Peyer's patch (tissue), 4 donors: ENCODE data around the gene CACNA2D2. TPM values are rescaled to one million over a fixed set of nuclear protein-coding genes. Genes with fewer than 3 reads are reported as not detected.

ENCODE experiments used
- DNase-seq, 3 donors: peaks; one replicate each; pipeline ENCODE4 v3.0.0-alpha.2; 2017 to 2019
- H3K27ac ChIP-seq, 4 donors: fragments of 200-600 bp; sonication (generic); one replicate each; pipeline ENCODE4 v1.5.1; 2016 to 2019
- H3K27me3 ChIP-seq, 2 donors: fragments of 200-600 bp; sonication (generic); one replicate each; pipeline ENCODE4 v1.5.1; 2019
- H3K36me3 ChIP-seq, 3 donors: fragments of 200-600 bp; sonication (generic); one replicate each; pipeline ENCODE4 v1.5.1; 2016 to 2019
- H3K4me1 ChIP-seq, 4 donors: fragments of 200-600 bp; sonication (generic); one replicate each; pipeline ENCODE4 v1.5.1; 2016 to 2019
- H3K4me3 ChIP-seq, 4 donors: fragments of 200-600 bp; sonication (generic); 1 replicate in 3 of 4; 2 replicates in 1 of 4; pipeline ENCODE4 v1.5.1; 2016 to 2019; ENCODE audit warnings: mild to moderate bottlenecking in 1 of 4
- H3K9me3 ChIP-seq, 4 donors: fragments of 200-600 bp; sonication (generic); one replicate each; pipeline ENCODE4 v1.5.1; 2016 to 2019; ENCODE audit warnings: mild to moderate bottlenecking in 1 of 4
- POLR2A ChIP-seq, 2 donors: fragments of 450-650 bp; IDR thresholded peaks; one replicate each; pipeline ENCODE4 v1.5.1; 2017; ENCODE audit warnings: antibody characterized with exemption in 2 of 2, mild to moderate bottlenecking in 2 of 2, moderate library complexity in 2 of 2
- total RNA-seq, 4 donors: library from RNA; depleted of rRNA; stranded (reverse); fragments of >200 nt; gene quantifications; one replicate each; pipeline ENCODE4 v1.1.0, GENCODE V29; 2016
- TF ChIP-seq, protein P1 (sequence below), 6 experiments: fragments of 450-650 bp in 4 of 6; fragments of 200-600 bp in 2 of 6; sonication (generic) in 1 of 6; IDR thresholded peaks; one replicate each; pipeline ENCODE4 v1.5.1; 2017 to 2019; ENCODE audit warnings: antibody characterized with exemption in 6 of 6, mild to moderate bottlenecking in 3 of 6, moderate library complexity in 1 of 6

Gene CACNA2D2
- total RNA-seq, 4 donors from 2014 or later = 0.88 to 5.8 (median 1.2) TPM

DNA sequence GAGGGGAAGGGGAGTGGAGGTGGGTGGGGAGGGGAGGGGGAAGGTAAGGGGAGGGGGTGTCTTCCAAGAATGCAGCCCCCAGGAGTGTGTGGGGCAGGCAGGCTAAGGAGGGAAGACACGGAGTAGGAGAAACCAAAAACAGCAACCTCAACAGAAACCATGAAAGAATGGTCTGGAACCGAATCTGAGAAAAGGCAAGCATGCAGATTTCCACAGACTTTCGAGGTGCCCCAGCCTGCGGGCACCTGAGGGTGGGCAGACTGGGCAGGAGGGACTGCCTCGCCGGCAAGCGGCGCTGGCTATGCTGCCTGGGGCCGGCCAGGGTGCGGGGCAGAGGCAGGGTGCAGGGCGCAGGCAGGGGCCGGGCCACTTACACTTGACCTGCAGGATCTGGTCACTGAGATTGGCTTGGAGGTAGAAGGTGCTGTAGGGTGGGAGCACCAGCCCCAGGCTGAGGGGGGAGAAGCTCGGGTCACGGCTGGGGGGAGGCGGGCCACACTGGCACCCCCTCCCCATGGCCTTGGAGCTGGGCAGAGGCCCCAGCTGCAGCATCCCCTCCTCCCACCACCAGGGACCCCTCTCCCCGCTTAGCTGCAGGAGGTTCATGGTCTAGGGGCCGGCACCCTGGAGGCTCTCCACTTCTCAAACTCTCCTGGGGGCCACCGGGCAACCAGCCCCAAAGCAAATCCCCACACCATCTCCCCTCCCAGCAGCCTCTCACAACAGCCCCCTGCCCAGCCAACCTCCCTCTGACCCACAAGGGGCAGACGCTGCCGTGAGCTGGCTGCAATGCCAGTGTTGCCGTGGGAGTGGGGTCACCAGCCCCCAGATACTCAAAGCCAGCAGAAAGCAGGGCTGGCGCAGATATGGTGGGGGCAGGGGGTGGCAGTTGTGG, 128.8 kb downstream of the CACNA2D2 start:
- Histone ChIP-seq H3K4me3 (no peak overlapping the region), H3K4me1 (peaks cover 0 to 6% (median 0%) of the 10 kb centered on the region in 4 donors), H3K27ac (no peak overlapping the region), H3K36me3 (no peaks in the 10 kb centered on the region), H3K9me3 (no peaks in the 10 kb centered on the region), H3K27me3 (no peaks in the 10 kb centered on the region)
- TF ChIP-seq, protein P1, sequence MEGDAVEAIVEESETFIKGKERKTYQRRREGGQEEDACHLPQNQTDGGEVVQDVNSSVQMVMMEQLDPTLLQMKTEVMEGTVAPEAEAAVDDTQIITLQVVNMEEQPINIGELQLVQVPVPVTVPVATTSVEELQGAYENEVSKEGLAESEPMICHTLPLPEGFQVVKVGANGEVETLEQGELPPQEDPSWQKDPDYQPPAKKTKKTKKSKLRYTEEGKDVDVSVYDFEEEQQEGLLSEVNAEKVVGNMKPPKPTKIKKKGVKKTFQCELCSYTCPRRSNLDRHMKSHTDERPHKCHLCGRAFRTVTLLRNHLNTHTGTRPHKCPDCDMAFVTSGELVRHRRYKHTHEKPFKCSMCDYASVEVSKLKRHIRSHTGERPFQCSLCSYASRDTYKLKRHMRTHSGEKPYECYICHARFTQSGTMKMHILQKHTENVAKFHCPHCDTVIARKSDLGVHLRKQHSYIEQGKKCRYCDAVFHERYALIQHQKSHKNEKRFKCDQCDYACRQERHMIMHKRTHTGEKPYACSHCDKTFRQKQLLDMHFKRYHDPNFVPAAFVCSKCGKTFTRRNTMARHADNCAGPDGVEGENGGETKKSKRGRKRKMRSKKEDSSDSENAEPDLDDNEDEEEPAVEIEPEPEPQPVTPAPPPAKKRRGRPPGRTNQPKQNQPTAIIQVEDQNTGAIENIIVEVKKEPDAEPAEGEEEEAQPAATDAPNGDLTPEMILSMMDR (IDR thresholded peaks at IDR 0.05) = no peak
- TF ChIP-seq POLR2A (IDR thresholded peaks at IDR 0.05) = no peak
- DNase-seq = no peak

DNA sequence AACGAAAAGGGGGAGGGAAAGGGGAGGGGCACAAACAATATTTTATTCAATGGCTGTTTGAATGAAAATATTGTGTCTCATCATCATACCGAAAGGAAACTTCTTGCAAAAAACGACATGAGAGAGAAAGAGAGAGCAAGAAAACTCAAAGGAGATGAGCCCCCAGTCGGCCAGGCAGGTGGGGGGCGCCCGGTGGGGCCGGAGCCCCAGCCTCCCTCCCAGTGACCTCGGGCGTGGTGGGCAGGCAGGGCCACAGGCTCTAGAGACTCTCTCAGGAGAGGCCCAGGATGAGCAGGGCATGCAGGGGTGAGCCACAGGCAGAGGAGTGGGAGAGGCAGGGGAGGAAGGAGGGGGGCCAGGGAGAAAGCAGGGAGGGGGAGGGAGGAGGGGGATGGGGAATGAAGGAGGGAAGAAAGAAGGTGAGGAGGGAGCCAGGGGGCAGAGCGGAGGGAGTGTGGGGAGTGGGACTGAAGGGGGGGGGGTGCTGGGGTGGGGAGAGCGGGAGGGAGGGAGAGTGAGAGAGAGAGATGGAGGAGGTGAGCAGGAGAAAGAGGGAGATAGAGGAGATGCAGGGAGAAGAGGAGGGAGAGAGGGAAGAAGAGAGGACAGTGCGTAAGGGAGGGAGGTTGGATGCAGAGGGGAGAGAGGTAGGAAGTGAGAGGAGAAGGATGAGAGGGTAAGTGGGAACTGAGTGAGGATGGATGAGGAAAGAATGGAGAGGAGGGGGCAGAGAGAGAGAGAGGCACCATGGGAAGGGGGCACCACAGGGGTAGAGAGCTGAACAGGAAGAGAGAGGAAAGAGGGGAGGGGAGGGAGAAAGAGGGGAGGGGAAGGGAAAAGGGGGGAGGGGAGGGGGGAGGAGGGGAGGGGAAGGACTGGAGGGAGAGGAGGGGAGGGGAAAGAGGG, 130.0 kb downstream of the CACNA2D2 start:
- Histone ChIP-seq H3K4me3 (no peak overlapping the region), H3K9me3 (no peaks in the 10 kb centered on the region), H3K27me3 (no peaks in the 10 kb centered on the region), H3K4me1 (peaks cover 0 to 6% (median 0%) of the 10 kb centered on the region in 4 donors), H3K27ac (no peak overlapping the region), H3K36me3 (no peaks in the 10 kb centered on the region)
- no peak for DNase-seq
- TF ChIP-seq, protein P1 (IDR thresholded peaks at IDR 0.05) = no peak
- TF ChIP-seq POLR2A (IDR thresholded peaks at IDR 0.05) = no peak

DNA sequence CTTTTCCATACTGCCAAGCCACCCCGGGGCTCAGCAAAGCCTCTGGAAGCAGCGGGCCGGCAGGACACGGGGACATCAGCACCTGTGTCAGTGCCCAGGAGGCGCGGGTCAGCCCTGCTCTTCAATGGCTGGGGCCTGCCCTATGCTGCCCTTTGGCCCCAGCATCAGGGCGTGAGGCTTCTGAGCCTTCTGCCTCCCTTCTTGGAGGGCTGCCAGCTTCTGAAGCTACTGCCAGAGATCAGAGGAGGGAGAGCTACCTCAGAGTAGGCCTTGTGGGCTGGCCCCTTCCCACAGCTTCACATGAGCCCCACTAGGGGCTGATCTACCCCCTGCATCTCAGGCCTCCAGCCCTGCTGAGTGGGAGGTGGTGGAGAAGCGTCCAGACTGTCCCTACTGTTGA, 131.1 kb downstream of the CACNA2D2 start:
- DNase-seq = peak in 2 of 3 donors; percentile 84 to 87
- Histone ChIP-seq H3K9me3 (no peaks in the 10 kb centered on the region), H3K27ac (no peak overlapping the region), H3K4me1 (peaks cover 0 to 6% (median 0%) of the 10 kb centered on the region in 4 donors), H3K36me3 (no peaks in the 10 kb centered on the region), H3K27me3 (no peaks in the 10 kb centered on the region), H3K4me3 (no peak overlapping the region)
- TF ChIP-seq POLR2A (IDR thresholded peaks at IDR 0.05) = no peak
- TF ChIP-seq, protein P1 (IDR thresholded peaks at IDR 0.05) = no peak

DNA sequence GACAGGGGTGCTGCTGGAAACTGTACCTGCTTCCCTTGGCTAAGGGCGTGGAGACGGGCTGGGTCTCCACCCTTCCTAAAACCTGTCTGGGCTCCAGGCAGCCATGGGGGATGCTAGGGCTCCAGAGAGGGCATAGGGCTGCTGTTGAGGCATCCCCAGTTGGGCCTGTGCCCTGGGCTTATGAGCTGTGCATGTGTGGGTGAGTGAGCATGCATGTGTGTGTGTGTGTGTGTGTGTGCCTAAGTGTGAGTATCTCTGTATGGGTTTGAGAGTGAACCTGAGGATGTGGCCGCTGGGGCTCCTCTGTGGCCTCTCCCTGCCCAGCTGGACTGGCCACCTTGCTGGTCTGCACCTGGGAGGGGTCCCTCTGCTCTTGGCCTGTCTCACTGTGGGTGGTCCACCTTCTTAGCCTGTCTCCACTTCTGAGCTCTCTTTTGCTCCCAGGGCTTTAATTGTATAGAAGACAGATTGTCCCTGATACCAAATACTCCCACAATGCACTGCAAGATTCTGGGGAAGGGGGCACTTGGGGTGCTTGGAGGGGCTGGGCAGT, 132.2 kb downstream of the CACNA2D2 start:
- Histone ChIP-seq H3K36me3 (no peaks in the 10 kb centered on the region), H3K4me1 (peaks cover 0 to 6% (median under 1%) of the 10 kb centered on the region in 4 donors), H3K4me3 (no peak overlapping the region), H3K27me3 (no peaks in the 10 kb centered on the region), H3K9me3 (no peaks in the 10 kb centered on the region), H3K27ac (no peak overlapping the region)
- no peak for TF ChIP-seq POLR2A (IDR thresholded peaks at IDR 0.05)
- TF ChIP-seq, protein P1 (IDR thresholded peaks at IDR 0.05) = no peak
- no peak for DNase-seq

DNA sequence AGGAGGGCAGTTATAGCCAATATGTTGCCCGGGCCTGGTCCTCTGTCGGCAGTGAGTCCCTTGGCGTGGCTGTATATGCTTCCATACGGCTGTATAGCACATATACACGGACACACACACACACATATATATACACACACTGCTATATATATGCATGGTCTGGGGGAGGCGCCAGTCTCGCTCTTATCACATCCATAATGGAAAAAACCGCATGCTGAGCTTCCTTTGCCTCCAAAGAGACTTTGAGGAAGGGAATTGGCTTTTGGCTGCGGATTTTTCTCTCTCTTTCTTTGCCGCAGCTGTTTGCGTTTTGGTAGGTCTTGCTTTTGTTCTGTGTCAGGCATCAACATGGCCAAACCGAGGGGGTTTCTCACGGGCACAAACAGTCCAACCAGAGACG, 132.8 kb downstream of the CACNA2D2 start:
- H3K4me1 ChIP-seq = peaks cover 0 to 6% (median 5%) of the 10 kb centered on the region in 4 donors
- no peak overlapping the region for H3K27ac ChIP-seq
- TF ChIP-seq POLR2A (IDR thresholded peaks at IDR 0.05) = no peak
- TF ChIP-seq, protein P1 (IDR thresholded peaks at IDR 0.05) = peak in 3 of 6 experiments; percentile 14 to 17 (median 15)
- no peak for DNase-seq
- no peaks in the 10 kb centered on the region for H3K9me3 ChIP-seq
- no peak overlapping the region for H3K4me3 ChIP-seq
- no peaks in the 10 kb centered on the region for H3K27me3 ChIP-seq
- H3K36me3 ChIP-seq = no peaks in the 10 kb centered on the region
